Trophoblast cell (in vitro differentiated cells and primary cell): Measurements from ENCODE around the gene SDR9C7.

Experiments used
- DNase-seq, 2 donors: peaks; one replicate each; pipeline ENCODE4 v3.0.0-alpha.2; 2016
- H2AFZ ChIP-seq: 2 replicates; pipeline ENCODE4 v1.6.1; 2013; ENCODE audit warnings: low read length, moderate library complexity, mild to moderate bottlenecking; ENCODE audit not compliant: insufficient read depth, poor library complexity
- H2AK5ac ChIP-seq: 2 replicates; pipeline ENCODE4 v1.6.1; 2013; ENCODE audit warnings: mild to moderate bottlenecking, low read length
- H2BK120ac ChIP-seq: 2 replicates; pipeline ENCODE4 v1.6.1; 2013; ENCODE audit warnings: low read length, mild to moderate bottlenecking, moderate library complexity; ENCODE audit not compliant: insufficient read depth, poor library complexity
- H2BK12ac ChIP-seq: 2 replicates; pipeline ENCODE4 v1.6.1; 2013; ENCODE audit warnings: mild to moderate bottlenecking, low read length, moderate library complexity
- H2BK5ac ChIP-seq: 2 replicates; pipeline ENCODE4 v1.6.1; 2013; ENCODE audit warnings: low read length, low read depth, moderate library complexity, mild to moderate bottlenecking; ENCODE audit not compliant: poor library complexity
- H3K14ac ChIP-seq: 2 replicates; pipeline ENCODE4 v1.6.1; 2013; ENCODE audit warnings: mild to moderate bottlenecking, low read length
- H3K18ac ChIP-seq: 2 replicates; pipeline ENCODE4 v1.6.1; 2013; ENCODE audit warnings: mild to moderate bottlenecking, low read length
- H3K23ac ChIP-seq: 2 replicates; pipeline ENCODE4 v1.6.1; 2013; ENCODE audit warnings: low read length
- H3K27ac ChIP-seq: 2 replicates; pipeline ENCODE4 v1.5.1; 2013; ENCODE audit warnings: low read depth, mild to moderate bottlenecking, inconsistent platforms, low read length, moderate library complexity
- H3K27me3 ChIP-seq: 2 replicates; pipeline ENCODE4 v1.6.1; 2013; ENCODE audit warnings: inconsistent platforms, mild to moderate bottlenecking, low read length, moderate library complexity; ENCODE audit not compliant: insufficient read depth
- H3K36me3 ChIP-seq, 2 experiments: 1 replicate in 1 of 2; 2 replicates in 1 of 2; pipeline ENCODE4 v1.6.1; 2013; ENCODE audit warnings: low read length in 2 of 2, mild to moderate bottlenecking in 2 of 2, moderate library complexity in 1 of 2; ENCODE audit not compliant: insufficient read depth in 2 of 2, control insufficient read depth in 1 of 2
- H3K4ac ChIP-seq: 2 replicates; pipeline ENCODE4 v1.6.1; 2013; ENCODE audit warnings: low read depth, mild to moderate bottlenecking, low read length, moderate library complexity
- H3K4me1 ChIP-seq, 2 experiments: 1 replicate in 1 of 2; 2 replicates in 1 of 2; pipeline ENCODE4 v1.6.1; 2013; ENCODE audit warnings: low read length in 2 of 2, mild to moderate bottlenecking in 2 of 2, moderate library complexity in 1 of 2; ENCODE audit not compliant: insufficient read depth in 2 of 2, control insufficient read depth in 1 of 2
- H3K4me2 ChIP-seq: 2 replicates; pipeline ENCODE4 v1.6.1; 2013; ENCODE audit warnings: inconsistent platforms, mild to moderate bottlenecking, low read length, moderate library complexity
- H3K4me3 ChIP-seq: 2 replicates; pipeline ENCODE4 v1.5.1; 2013; ENCODE audit warnings: mild to moderate bottlenecking, low read depth, low read length, inconsistent platforms
- H3K79me1 ChIP-seq: one replicate; pipeline ENCODE4 v1.6.1; 2013; ENCODE audit warnings: low read length
- H3K79me2 ChIP-seq: 2 replicates; pipeline ENCODE4 v1.6.1; 2013; ENCODE audit warnings: low read length, mild to moderate bottlenecking; ENCODE audit not compliant: control insufficient read depth, insufficient read depth, poor library complexity
- H3K9ac ChIP-seq: 2 replicates; pipeline ENCODE4 v1.6.1; 2013; ENCODE audit warnings: mild to moderate bottlenecking, low read length
- H3K9me3 ChIP-seq: 2 replicates; pipeline ENCODE4 v1.6.1; 2013; ENCODE audit warnings: low read depth, mild to moderate bottlenecking, control low read depth, inconsistent platforms, low read length; ENCODE audit not compliant: insufficient read depth
- H4K12ac ChIP-seq: 2 replicates; pipeline ENCODE4 v1.6.1; 2013; ENCODE audit warnings: low read depth, mild to moderate bottlenecking, low read length, moderate library complexity
- H4K8ac ChIP-seq: 2 replicates; pipeline ENCODE4 v1.6.1; 2013; ENCODE audit warnings: low read depth, mild to moderate bottlenecking, low read length, moderate library complexity
- H4K91ac ChIP-seq: one replicate; pipeline ENCODE4 v1.6.1; 2013; ENCODE audit warnings: low read depth, mild to moderate bottlenecking, low read length, moderate library complexity
- WGBS: extraction: QIAGEN DNeasy Blood & Tissue Kit; methylation state at CpG from one replicate; pipeline ENCODE4 v1.1.7; 2013; ENCODE audit warnings: missing lambda C conversion rate; ENCODE audit not compliant: insufficient read length, insufficient coverage; ENCODE audit errors: extremely low coverage; 5-methylcytosine and 5-hydroxymethylcytosine counted together

The SDR9C7 gene

GRCh38 chr12:56916996-56917333 is 17.2 kb downstream of the SDR9C7 start:
- H3K9me3 ChIP-seq = no peaks in the 10 kb centered on the region
- DNase-seq = no peak
- H4K12ac ChIP-seq = no peak overlapping the region
- H3K79me2 ChIP-seq = no peaks in the 10 kb centered on the region
- no CpG with 5 or more reads among the region's 1 CpG for WGBS
- no peak overlapping the region for H4K8ac ChIP-seq
- no peak overlapping the region for H2BK5ac ChIP-seq
- no peak overlapping the region for H3K23ac ChIP-seq
- H2BK12ac ChIP-seq = no peak overlapping the region
- no peaks in the 10 kb centered on the region for H3K4me1 ChIP-seq
- H3K4me3 ChIP-seq = no peak overlapping the region
- no peak overlapping the region for H3K4ac ChIP-seq
- no peak overlapping the region for H3K4me2 ChIP-seq
- no peaks in the 10 kb centered on the region for H3K27me3 ChIP-seq
- H4K91ac ChIP-seq = no peak overlapping the region
- no peak overlapping the region for H2BK120ac ChIP-seq
- H2AFZ ChIP-seq = no peak overlapping the region
- H2AK5ac ChIP-seq = no peak overlapping the region
- H3K9ac ChIP-seq = no peak overlapping the region
- H3K14ac ChIP-seq = no peak overlapping the region
- no peak overlapping the region for H3K18ac ChIP-seq
- no peak overlapping the region for H3K27ac ChIP-seq
- H3K79me1 ChIP-seq = no peaks in the 10 kb centered on the region
- H3K36me3 ChIP-seq = no peaks in the 10 kb centered on the region

- H3K9me3 ChIP-seq = no peaks in the 10 kb centered on the region
- no peak overlapping the region for H3K4me2 ChIP-seq
- H2BK120ac ChIP-seq = no peak overlapping the region
- H3K18ac ChIP-seq = no peak overlapping the region
- no peak overlapping the region for H4K8ac ChIP-seq
- no peak overlapping the region for H3K27ac ChIP-seq
- H3K36me3 ChIP-seq = no peaks in the 10 kb centered on the region
- no CpG with 5 or more reads among the region's 4 CpGs for WGBS
- no peak overlapping the region for H2AFZ ChIP-seq
- H4K91ac ChIP-seq = no peak overlapping the region
- no peak overlapping the region for H3K9ac ChIP-seq
- no peak overlapping the region for H2BK5ac ChIP-seq
- H3K79me1 ChIP-seq = no peaks in the 10 kb centered on the region
- no peak overlapping the region for H4K12ac ChIP-seq
- no peak overlapping the region for H2BK12ac ChIP-seq
- H2AK5ac ChIP-seq = no peak overlapping the region
- DNase-seq = no peak
- H3K79me2 ChIP-seq = no peaks in the 10 kb centered on the region
- H3K4ac ChIP-seq = no peak overlapping the region
- no peaks in the 10 kb centered on the region for H3K27me3 ChIP-seq
- no peak overlapping the region for H3K14ac ChIP-seq
- no peak overlapping the region for H3K23ac ChIP-seq
- no peaks in the 10 kb centered on the region for H3K4me1 ChIP-seq
- H3K4me3 ChIP-seq = no peak overlapping the region
Observed at GRCh38 chr12:56916296-56916995, 17.8 kb downstream of the SDR9C7 start.

- no peak overlapping the region for H3K4ac ChIP-seq
- no peak overlapping the region for H2BK12ac ChIP-seq
- H3K18ac ChIP-seq = no peak overlapping the region
- H3K23ac ChIP-seq = no peak overlapping the region
- DNase-seq = no peak
- H3K27me3 ChIP-seq = no peaks in the 10 kb centered on the region
- no peak overlapping the region for H3K14ac ChIP-seq
- H3K36me3 ChIP-seq = no peaks in the 10 kb centered on the region
- no peak overlapping the region for H2AFZ ChIP-seq
- no peak overlapping the region for H2AK5ac ChIP-seq
- no peaks in the 10 kb centered on the region for H3K79me2 ChIP-seq
- no peaks in the 10 kb centered on the region for H3K9me3 ChIP-seq
- H4K91ac ChIP-seq = no peak overlapping the region
- no peak overlapping the region for H4K12ac ChIP-seq
- no peak overlapping the region for H3K9ac ChIP-seq
- H3K79me1 ChIP-seq = no peaks in the 10 kb centered on the region
- H3K27ac ChIP-seq = no peak overlapping the region
- H4K8ac ChIP-seq = no peak overlapping the region
- no CpG with 5 or more reads among the region's 3 CpGs for WGBS
- no peak overlapping the region for H2BK5ac ChIP-seq
- H3K4me2 ChIP-seq = no peak overlapping the region
- H3K4me3 ChIP-seq = no peak overlapping the region
- no peak overlapping the region for H2BK120ac ChIP-seq
- no peaks in the 10 kb centered on the region for H3K4me1 ChIP-seq
Observed at GRCh38 chr12:56914724-56915123, 19.5 kb downstream of the SDR9C7 start.

GRCh38 chr12:56914256-56914655 is 20.0 kb downstream of the SDR9C7 start:
- no peak overlapping the region for H4K8ac ChIP-seq
- no peaks in the 10 kb centered on the region for H3K27me3 ChIP-seq
- no peaks in the 10 kb centered on the region for H3K36me3 ChIP-seq
- no peak overlapping the region for H3K23ac ChIP-seq
- H2BK12ac ChIP-seq = no peak overlapping the region
- H3K79me2 ChIP-seq = no peaks in the 10 kb centered on the region
- H3K4me1 ChIP-seq = no peaks in the 10 kb centered on the region
- no peak overlapping the region for H2AFZ ChIP-seq
- H4K91ac ChIP-seq = no peak overlapping the region
- H3K27ac ChIP-seq = no peak overlapping the region
- no peak overlapping the region for H2BK5ac ChIP-seq
- H3K9ac ChIP-seq = no peak overlapping the region
- H3K79me1 ChIP-seq = no peaks in the 10 kb centered on the region
- H3K18ac ChIP-seq = no peak overlapping the region
- no peak for DNase-seq
- no peak overlapping the region for H3K4ac ChIP-seq
- H4K12ac ChIP-seq = no peak overlapping the region
- no peak overlapping the region for H3K14ac ChIP-seq
- H2AK5ac ChIP-seq = no peak overlapping the region
- H3K4me2 ChIP-seq = no peak overlapping the region
- H2BK120ac ChIP-seq = no peak overlapping the region
- no peak overlapping the region for H3K4me3 ChIP-seq
- peaks cover 4% of the 10 kb centered on the region for H3K9me3 ChIP-seq
